ENCODE data around the gene TAS2R4.
"Not testable (repeated sequence)": the region's sequence is repeated elsewhere in the genome, so short reads cannot be mapped to it uniquely, and the experiment has no call there.

Gene TAS2R4

GRCh38 chr7:141785706-141786552 is 9.5 kb downstream of the TAS2R4 start:
- Mint-ChIP-seq H3K27ac (no peak overlapping the region), H3K4me1 (ENCODE audit: low read depth) (no peaks in the 10 kb centered on the region), H3K9me3 (no peaks in the 10 kb centered on the region), H3K27me3 (no peaks in the 10 kb centered on the region), H3K36me3 (ENCODE audit: low read depth) (peaks cover 7% of the 10 kb centered on the region), H3K4me3 (no peak overlapping the region)

GRCh38 chr7:141788296-141788695 is 11.8 kb downstream of the TAS2R4 start:
- H3K4me3 Mint-ChIP-seq: no peak overlapping the region
- no peaks in the 10 kb centered on the region for H3K9me3 Mint-ChIP-seq
- H3K27ac Mint-ChIP-seq: no peak overlapping the region
- H3K27me3 Mint-ChIP-seq: no peaks in the 10 kb centered on the region
- no peaks in the 10 kb centered on the region for H3K4me1 Mint-ChIP-seq (ENCODE audit: low read depth)
- H3K36me3 Mint-ChIP-seq (ENCODE audit: low read depth): peaks cover 16% of the 10 kb centered on the region

- H3K4me3 Mint-ChIP-seq: no peak within 1 kb of the TSS
- peaks cover 22% of the 10 kb centered on the region for H3K36me3 Mint-ChIP-seq (ENCODE audit: low read depth)
- H3K4me1 Mint-ChIP-seq (ENCODE audit: low read depth): no peaks in the 10 kb centered on the region
- no peaks in the 10 kb centered on the region for H3K27me3 Mint-ChIP-seq
- H3K27ac Mint-ChIP-seq: no peak within 1 kb of the TSS
- no peaks in the 10 kb centered on the region for H3K9me3 Mint-ChIP-seq
Measured at GRCh38 chr7:141789917-141790316, 13.4 kb downstream of the TAS2R4 start, which contains the start of gene TAS2R5. TSS of gene TAS2R5 (plus strand) at chr7:141790217. CDS start at chr7:141790362, 145 bp downstream.

- no peaks in the 10 kb centered on the region for H3K4me1 Mint-ChIP-seq (ENCODE audit: low read depth)
- no peaks in the 10 kb centered on the region for H3K9me3 Mint-ChIP-seq
- H3K27me3 Mint-ChIP-seq: no peaks in the 10 kb centered on the region
- peaks cover 29% of the 10 kb centered on the region for H3K36me3 Mint-ChIP-seq (ENCODE audit: low read depth)
- H3K27ac Mint-ChIP-seq: no peak overlapping the region
- H3K4me3 Mint-ChIP-seq: no peak overlapping the region
Measured at GRCh38 chr7:141792526-141792925, 16.1 kb downstream of the TAS2R4 start.

- Mint-ChIP-seq H3K9me3 (peaks cover 42% of the 10 kb centered on the region), H3K4me3 (no peak overlapping the region), H3K36me3 (ENCODE audit: low read depth) (peaks cover 38% of the 10 kb centered on the region), H3K27me3 (no peaks in the 10 kb centered on the region), H3K27ac (no peak overlapping the region), H3K4me1 (ENCODE audit: low read depth) (no peaks in the 10 kb centered on the region)
Measured at GRCh38 chr7:141820067-141820466, 43.6 kb downstream of the TAS2R4 start.

GRCh38 chr7:141822432-141822831 is 46.0 kb downstream of the TAS2R4 start:
- H3K36me3 Mint-ChIP-seq (ENCODE audit: low read depth): peaks cover 40% of the 10 kb centered on the region
- peaks cover 43% of the 10 kb centered on the region for H3K9me3 Mint-ChIP-seq
- H3K4me3 Mint-ChIP-seq; H3K4me1 Mint-ChIP-seq (ENCODE audit: low read depth); H3K27ac Mint-ChIP-seq; H3K27me3 Mint-ChIP-seq: not testable (repeated sequence)
